ENCODE data around the gene MRPL34.

The MRPL34 gene

DNA sequence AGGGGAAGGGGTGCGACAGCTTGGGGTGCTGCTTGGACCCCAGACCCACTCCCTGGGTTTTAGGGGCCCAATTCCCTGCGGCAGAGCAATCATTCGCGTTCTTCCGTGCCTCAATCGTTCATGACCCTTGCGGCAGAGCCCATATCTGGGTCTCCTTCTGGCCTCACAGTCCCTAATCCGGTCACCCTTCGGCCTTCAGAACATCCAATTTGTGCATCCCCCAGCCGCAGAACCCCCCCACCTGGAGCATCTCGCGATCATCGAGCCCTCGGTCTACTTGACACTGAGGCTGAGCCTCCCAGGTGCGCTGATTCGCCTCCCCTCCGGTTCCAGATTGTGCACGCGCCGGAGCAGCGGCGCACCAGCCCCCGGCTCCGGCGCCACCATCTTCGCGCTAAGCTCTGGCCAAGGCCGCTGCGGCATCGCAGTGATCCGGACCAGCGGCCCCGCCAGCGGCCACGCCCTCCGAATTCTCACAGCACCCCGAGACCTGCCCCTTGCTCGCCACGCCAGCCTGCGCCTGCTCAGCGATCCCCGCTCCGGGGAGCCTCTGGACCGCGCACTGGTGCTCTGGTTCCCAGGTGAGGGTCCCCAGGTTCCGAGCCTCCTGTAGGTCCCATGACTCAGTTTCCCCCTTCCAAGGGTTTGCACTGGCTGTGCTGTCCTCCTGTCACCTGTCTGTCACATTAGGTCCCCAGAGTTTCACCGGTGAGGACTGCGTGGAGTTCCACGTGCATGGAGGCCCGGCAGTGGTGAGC, 32.2 kb downstream of the MRPL34 start:
- no peaks in the 10 kb centered on the region for H3K27me3 ChIP-seq (ENCODE audit: control insufficient read depth, insufficient read depth, low read length)
- no CpG with 5 or more reads among the region's 50 CpGs for WGBS (ENCODE audit: insufficient coverage, insufficient read length)
- no peaks in the 10 kb centered on the region for H3K9me3 ChIP-seq (ENCODE audit: control insufficient read depth, insufficient read depth, low read length)
- DNase-seq (ENCODE audit: low read depth, low spot score) = no peak
- H3K36me3 ChIP-seq (ENCODE audit: control insufficient read depth, insufficient read depth, low read length) = peaks cover 6% of the 10 kb centered on the region; the same call in 1 of the 2 replicates
- H3K4me3 ChIP-seq (ENCODE audit: low read length) = peak overlapping the region; percentile 74; the same call in 1 of the 2 replicates
- H3K4me1 ChIP-seq (ENCODE audit: control insufficient read depth, insufficient read depth, low read length) = peaks cover 5% of the 10 kb centered on the region; the same call in 1 of the 2 replicates
- no peak overlapping the region for H3K27ac ChIP-seq (ENCODE audit: low read length)

GRCh38 chr19:17338433-17339078, 32.9 kb downstream of the MRPL34 start:
- DNase-seq (ENCODE audit: low read depth, low spot score) = no peak
- no CpG with 5 or more reads among the region's 30 CpGs for WGBS (ENCODE audit: insufficient coverage, insufficient read length)
- H3K4me1 ChIP-seq (ENCODE audit: control insufficient read depth, insufficient read depth, low read length) = peaks cover 5% of the 10 kb centered on the region; the same call in 1 of the 2 replicates
- no peak overlapping the region for H3K27ac ChIP-seq (ENCODE audit: low read length)
- no peaks in the 10 kb centered on the region for H3K27me3 ChIP-seq (ENCODE audit: control insufficient read depth, insufficient read depth, low read length)
- H3K36me3 ChIP-seq (ENCODE audit: control insufficient read depth, insufficient read depth, low read length) = peaks cover 6% of the 10 kb centered on the region; the same call in 1 of the 2 replicates
- no peak overlapping the region; the same call in 1 of the 2 replicates for H3K4me3 ChIP-seq (ENCODE audit: low read length)
- H3K9me3 ChIP-seq (ENCODE audit: control insufficient read depth, insufficient read depth, low read length) = no peaks in the 10 kb centered on the region

DNA sequence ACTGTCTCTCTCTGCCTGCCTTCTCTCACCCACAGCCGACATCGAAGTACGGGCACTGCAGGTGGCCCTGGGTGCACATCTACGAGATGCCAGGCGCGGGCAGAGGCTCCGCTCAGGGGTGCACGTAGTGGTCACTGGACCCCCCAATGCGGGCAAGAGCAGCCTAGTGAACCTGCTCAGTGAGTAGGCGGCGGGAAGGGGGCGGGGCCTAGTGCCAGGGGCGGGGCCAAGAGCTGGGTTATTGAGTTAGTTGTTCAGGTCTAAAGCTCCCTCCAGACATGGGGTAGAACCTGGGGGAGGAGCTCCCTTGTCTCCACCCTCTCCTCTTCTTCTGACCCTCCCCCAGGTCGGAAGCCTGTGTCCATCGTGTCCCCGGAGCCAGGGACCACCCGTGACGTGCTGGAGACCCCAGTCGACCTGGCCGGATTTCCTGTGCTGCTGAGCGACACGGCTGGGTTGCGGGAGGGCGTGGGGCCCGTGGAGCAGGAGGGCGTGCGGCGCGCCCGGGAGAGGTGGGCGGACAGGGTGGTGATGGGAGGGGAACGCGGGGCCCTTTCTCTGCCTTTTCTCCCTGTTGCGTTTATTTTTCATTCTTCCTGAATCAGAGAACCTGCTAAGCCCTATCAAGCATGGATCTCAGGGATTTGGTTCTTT, 33.5 kb downstream of the MRPL34 start:
- Histone ChIP-seq H3K9me3 (ENCODE audit: control insufficient read depth, insufficient read depth, low read length) (no peaks in the 10 kb centered on the region), H3K27ac (ENCODE audit: low read length) (no peak overlapping the region), H3K4me3 (ENCODE audit: low read length) (no peak overlapping the region), H3K4me1 (ENCODE audit: control insufficient read depth, insufficient read depth, low read length) (peaks cover 5% of the 10 kb centered on the region; the same call in 1 of the 2 replicates), H3K36me3 (ENCODE audit: control insufficient read depth, insufficient read depth, low read length) (peaks cover 6% of the 10 kb centered on the region; the same call in 1 of the 2 replicates), H3K27me3 (ENCODE audit: control insufficient read depth, insufficient read depth, low read length) (no peaks in the 10 kb centered on the region)
- no CpG with 5 or more reads among the region's 34 CpGs for WGBS (ENCODE audit: insufficient coverage, insufficient read length)
- DNase-seq (ENCODE audit: low read depth, low spot score) = no peak

DNA sequence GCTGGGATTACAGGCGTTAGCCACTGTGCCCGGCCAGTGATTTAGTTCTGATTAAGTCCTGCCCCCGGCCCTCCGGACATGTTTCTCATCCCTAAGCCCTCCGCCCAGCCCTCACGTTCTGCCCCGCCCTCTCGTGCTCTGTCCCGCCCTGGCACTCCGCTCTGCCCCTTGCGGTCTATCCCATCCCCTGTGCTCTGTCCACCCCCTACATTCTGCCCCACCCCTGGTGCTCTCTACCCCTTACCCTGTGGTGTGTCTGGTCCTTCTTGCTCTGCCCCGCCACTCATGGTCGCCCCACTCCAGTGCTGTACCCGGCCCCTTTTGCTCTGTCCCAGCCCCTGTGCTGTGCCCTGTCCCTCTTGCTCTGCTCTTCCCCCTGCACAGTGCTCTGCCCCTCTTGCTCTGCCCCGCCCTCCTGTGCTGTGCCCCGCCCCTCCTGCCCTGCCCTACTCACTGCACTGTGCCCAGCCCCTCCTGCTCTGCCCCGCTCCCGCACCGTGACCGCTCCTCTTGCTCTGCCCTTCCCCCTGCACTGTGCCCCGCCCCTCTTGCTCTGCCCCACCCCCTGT, 34.7 kb downstream of the MRPL34 start:
- Histone ChIP-seq H3K36me3 (ENCODE audit: control insufficient read depth, insufficient read depth, low read length) (peaks cover 6% of the 10 kb centered on the region; the same call in 1 of the 2 replicates), H3K27ac (ENCODE audit: low read length) (no peak overlapping the region), H3K27me3 (ENCODE audit: control insufficient read depth, insufficient read depth, low read length) (no peaks in the 10 kb centered on the region), H3K4me1 (ENCODE audit: control insufficient read depth, insufficient read depth, low read length) (peaks cover 5% of the 10 kb centered on the region; the same call in 1 of the 2 replicates), H3K9me3 (ENCODE audit: control insufficient read depth, insufficient read depth, low read length) (no peaks in the 10 kb centered on the region), H3K4me3 (ENCODE audit: low read length) (no peak overlapping the region)
- no peak for DNase-seq (ENCODE audit: low read depth, low spot score)
- WGBS (ENCODE audit: insufficient coverage, insufficient read length) = no CpG with 5 or more reads among the region's 21 CpGs

- Histone ChIP-seq H3K4me1 (ENCODE audit: control insufficient read depth, insufficient read depth, low read length) (peaks cover 5% of the 10 kb centered on the region; the same call in 1 of the 2 replicates), H3K27ac (ENCODE audit: low read length) (no peak overlapping the region), H3K36me3 (ENCODE audit: control insufficient read depth, insufficient read depth, low read length) (peaks cover 6% of the 10 kb centered on the region; the same call in 1 of the 2 replicates), H3K4me3 (ENCODE audit: low read length) (no peak overlapping the region), H3K9me3 (ENCODE audit: control insufficient read depth, insufficient read depth, low read length) (no peaks in the 10 kb centered on the region), H3K27me3 (ENCODE audit: control insufficient read depth, insufficient read depth, low read length) (no peaks in the 10 kb centered on the region)
- no peak for DNase-seq (ENCODE audit: low read depth, low spot score)
- WGBS (ENCODE audit: insufficient coverage, insufficient read length) = no CpG with 5 or more reads among the region's 17 CpGs
Observed at GRCh38 chr19:17340871-17341357, 35.2 kb downstream of the MRPL34 start.

DNA sequence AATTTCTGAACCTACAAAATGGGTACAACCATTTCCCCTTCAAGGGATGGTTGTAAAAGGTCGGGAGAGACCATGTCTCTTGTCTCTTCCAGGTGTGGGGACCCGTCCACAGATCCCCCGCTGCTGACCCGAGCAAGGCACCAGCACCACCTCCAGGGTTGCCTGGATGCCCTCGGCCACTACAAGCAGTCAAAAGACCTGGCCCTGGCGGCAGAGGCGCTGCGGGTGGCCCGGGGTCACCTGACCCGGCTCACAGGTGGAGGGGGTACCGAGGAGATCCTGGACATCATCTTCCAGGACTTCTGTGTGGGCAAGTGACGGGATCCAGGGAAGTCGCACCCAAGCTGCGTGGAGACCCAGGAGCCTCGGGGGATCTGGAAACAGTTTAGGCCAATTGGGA, 35.7 kb downstream of the MRPL34 start:
- no CpG with 5 or more reads among the region's 15 CpGs for WGBS (ENCODE audit: insufficient coverage, insufficient read length)
- peaks cover 6% of the 10 kb centered on the region; the same call in 1 of the 2 replicates for H3K36me3 ChIP-seq (ENCODE audit: control insufficient read depth, insufficient read depth, low read length)
- peaks cover 5% of the 10 kb centered on the region; the same call in 1 of the 2 replicates for H3K4me1 ChIP-seq (ENCODE audit: control insufficient read depth, insufficient read depth, low read length)
- no peaks in the 10 kb centered on the region for H3K27me3 ChIP-seq (ENCODE audit: control insufficient read depth, insufficient read depth, low read length)
- H3K4me3 ChIP-seq (ENCODE audit: low read length) = no peak overlapping the region
- no peak overlapping the region for H3K27ac ChIP-seq (ENCODE audit: low read length)
- DNase-seq (ENCODE audit: low read depth, low spot score) = no peak
- no peaks in the 10 kb centered on the region for H3K9me3 ChIP-seq (ENCODE audit: control insufficient read depth, insufficient read depth, low read length)

DNA sequence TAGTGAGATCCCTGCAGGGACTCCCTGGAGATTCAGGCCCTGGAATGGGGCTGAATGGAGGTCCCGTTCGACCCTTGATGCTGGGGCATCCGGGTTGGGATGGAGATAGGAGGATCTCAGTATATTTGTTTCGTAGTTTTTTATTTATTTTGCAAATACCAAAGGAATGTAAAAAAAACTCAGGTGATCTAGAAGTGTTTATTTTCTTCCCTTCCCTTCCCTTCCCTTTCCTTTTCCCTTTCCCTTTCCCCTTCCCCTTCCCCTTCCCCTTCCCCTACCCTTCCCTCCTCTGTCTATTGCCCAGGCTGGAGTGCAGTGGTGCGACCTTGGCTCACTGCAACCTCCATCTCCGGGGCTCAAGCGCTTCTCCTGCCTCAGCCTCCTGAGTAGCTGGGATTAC, 36.2 kb downstream of the MRPL34 start:
- no peak overlapping the region for H3K27ac ChIP-seq (ENCODE audit: low read length)
- H3K4me3 ChIP-seq (ENCODE audit: low read length) = no peak overlapping the region
- no peaks in the 10 kb centered on the region for H3K9me3 ChIP-seq (ENCODE audit: control insufficient read depth, insufficient read depth, low read length)
- H3K36me3 ChIP-seq (ENCODE audit: control insufficient read depth, insufficient read depth, low read length) = peaks cover 6% of the 10 kb centered on the region; the same call in 1 of the 2 replicates
- no peak for DNase-seq (ENCODE audit: low read depth, low spot score)
- peaks cover 5% of the 10 kb centered on the region; the same call in 1 of the 2 replicates for H3K4me1 ChIP-seq (ENCODE audit: control insufficient read depth, insufficient read depth, low read length)
- WGBS (ENCODE audit: insufficient coverage, insufficient read length) = no CpG with 5 or more reads among the region's 7 CpGs
- H3K27me3 ChIP-seq (ENCODE audit: control insufficient read depth, insufficient read depth, low read length) = no peaks in the 10 kb centered on the region

GRCh38 chr19:17346109-17346671, 40.5 kb downstream of the MRPL34 start:
- Histone ChIP-seq H3K4me3 (ENCODE audit: low read length) (no peak overlapping the region), H3K27me3 (ENCODE audit: control insufficient read depth, insufficient read depth, low read length) (no peaks in the 10 kb centered on the region), H3K9me3 (ENCODE audit: control insufficient read depth, insufficient read depth, low read length) (no peaks in the 10 kb centered on the region), H3K36me3 (ENCODE audit: control insufficient read depth, insufficient read depth, low read length) (0 out of 2 replicates have a peak, but pooled peaks cover 4% of the 10 kb centered on the region), H3K27ac (ENCODE audit: low read length) (no peak overlapping the region), H3K4me1 (ENCODE audit: control insufficient read depth, insufficient read depth, low read length) (no peaks in the 10 kb centered on the region)
- no peak for DNase-seq (ENCODE audit: low read depth, low spot score)
- no CpG with 5 or more reads among the region's 24 CpGs for WGBS (ENCODE audit: insufficient coverage, insufficient read length)

DNA sequence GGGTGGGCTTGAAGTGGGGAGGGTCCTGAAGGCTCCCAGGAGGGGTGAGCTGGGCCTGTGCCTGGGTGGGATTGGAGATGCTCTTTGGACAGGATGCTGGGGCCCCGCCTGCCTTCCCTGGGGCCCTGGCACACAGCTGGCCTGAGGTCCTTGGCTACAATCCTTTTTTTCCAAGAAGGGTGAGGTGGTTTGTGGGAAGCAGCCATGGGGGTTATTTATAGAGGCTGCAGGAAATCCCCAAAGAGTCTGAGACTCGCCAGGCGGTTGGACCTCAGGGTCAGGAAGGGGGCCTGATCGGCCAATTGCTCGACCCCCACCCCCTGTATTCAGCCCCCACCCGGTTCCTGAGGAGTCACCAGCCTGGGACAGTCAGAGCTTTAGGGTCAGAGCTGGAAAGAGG, 41.7 kb downstream of the MRPL34 start:
- Histone ChIP-seq H3K36me3 (ENCODE audit: control insufficient read depth, insufficient read depth, low read length) (no peaks in the 10 kb centered on the region), H3K4me3 (ENCODE audit: low read length) (no peak overlapping the region), H3K27me3 (ENCODE audit: control insufficient read depth, insufficient read depth, low read length) (no peaks in the 10 kb centered on the region), H3K9me3 (ENCODE audit: control insufficient read depth, insufficient read depth, low read length) (no peaks in the 10 kb centered on the region), H3K4me1 (ENCODE audit: control insufficient read depth, insufficient read depth, low read length) (no peaks in the 10 kb centered on the region), H3K27ac (ENCODE audit: low read length) (no peak overlapping the region)
- DNase-seq (ENCODE audit: low read depth, low spot score) = no peak
- no CpG with 5 or more reads among the region's 6 CpGs for WGBS (ENCODE audit: insufficient coverage, insufficient read length)
